GM12878 (cell line): Measurements from ENCODE around the gene OSBPL5. TPM values are rescaled to one million over a fixed set of nuclear protein-coding genes. Genes with fewer than 3 reads are reported as not detected.

Experiments
- ATAC-seq: fragments of 200-7000 bp; cut with Tn5 transposase; 3 replicates; pipeline ENCODE4 v1.9.1; 2020; ENCODE audit warnings: mild to moderate bottlenecking, moderate library complexity
- BruUV-seq: library from RNA; stranded (reverse); fragments of 400-500 nt; replicated peaks from 2 replicates; lab custom pipeline; 2021; lab: Mats Ljungman, UMichigan
- CTCF ChIA-PET: fragments of 300-600 bp; sonication (Branson Sonifier 250); formaldehyde crosslinking; extraction: SDS; loops from one replicate; lab custom pipeline; 2021; ENCODE audit warnings: inconsistent platforms; lab: Yijun Ruan, JAX
- POLR2A ChIA-PET: fragments of 350-600 bp; formaldehyde crosslinking; extraction: SDS; loops from one replicate; lab custom pipeline; 2021; ENCODE audit warnings: inconsistent platforms; lab: Charles Lee
- RAD21 ChIA-PET: fragments of 300-600 bp; sonication (Branson Sonifier 250); formaldehyde crosslinking; loops from one replicate; lab custom pipeline; 2023; ENCODE audit warnings: antibody characterized with exemption; ENCODE audit not compliant: unreplicated experiment; lab: Charles Lee
- SMC1A ChIA-PET: fragments of 300-600 bp; sonication (Branson Sonifier 250); formaldehyde crosslinking; loops from one replicate; lab custom pipeline; 2023; ENCODE audit not compliant: unreplicated experiment, uncharacterized antibody; lab: Charles Lee
- DNase-seq: peaks from one replicate; pipeline ENCODE4 v3.0.0-alpha.2; 2011; ENCODE audit warnings: low read depth, low spot score
- FAIRE-seq: peaks from 3 replicates; lab custom pipeline; 2011; peaks lifted over from hg19 to GRCh38; lab: Jason Lieb, UNC
- H2AFZ ChIP-seq: 2 replicates; pipeline ENCODE4 v1.6.0; 2011; ENCODE audit warnings: low read depth, low read length, control low read depth; ENCODE audit not compliant: control insufficient read depth
- H3K27ac ChIP-seq: 2 replicates; pipeline ENCODE4 v1.5.1; 2011; ENCODE audit warnings: control low read depth; ENCODE audit not compliant: control insufficient read depth, insufficient read depth
- H3K27me3 ChIP-seq, 2 experiments: replicated peaks in 1 of 2; 2 replicates each; pipeline versions ENCODE4 v1.6.0 to v1.6.1; 2011; ENCODE audit warnings: low read length in 1 of 2; ENCODE audit not compliant: control insufficient read depth in 2 of 2, insufficient read depth in 2 of 2
- H3K36me3 ChIP-seq, 2 experiments: 2 replicates each; pipeline ENCODE4 v1.5.1; 2011; ENCODE audit warnings: low read length in 1 of 2; ENCODE audit not compliant: control insufficient read depth in 2 of 2, insufficient read depth in 2 of 2
- H3K4me1 ChIP-seq: 2 replicates; pipeline ENCODE4 v1.6.1; 2011; ENCODE audit warnings: mild to moderate bottlenecking, low read length, moderate library complexity, mixed read lengths; ENCODE audit not compliant: control insufficient read depth, insufficient read depth
- H3K4me2 ChIP-seq: 2 replicates; pipeline ENCODE4 v1.6.0; 2011; ENCODE audit warnings: control low read depth; ENCODE audit not compliant: control insufficient read depth, insufficient read depth
- H3K4me3 ChIP-seq: fragments of 200-600 bp; sonication (generic); 2 replicates; pipeline ENCODE4 v1.5.1; 2016
- H3K79me2 ChIP-seq: 2 replicates; pipeline ENCODE4 v1.6.0; 2011; ENCODE audit warnings: low read length; ENCODE audit not compliant: control insufficient read depth, insufficient read depth
- H3K9ac ChIP-seq: 2 replicates; pipeline ENCODE4 v1.8.0; 2011; ENCODE audit warnings: low read length, control low read depth, mixed read lengths; ENCODE audit not compliant: control insufficient read depth, insufficient read depth
- H3K9me3 ChIP-seq: replicated peaks from 3 replicates; pipeline ENCODE4 v1.5.1; 2011; ENCODE audit warnings: mild to moderate bottlenecking, low read length; ENCODE audit not compliant: control insufficient read depth, insufficient read depth
- H4K20me1 ChIP-seq: 2 replicates; pipeline ENCODE4 v1.6.0; 2011; ENCODE audit not compliant: control insufficient read depth, insufficient read depth
- BHLHE40 ChIP-seq, 2 experiments: fragments of 450-650 bp in 1 of 2; IDR thresholded peaks; 2 replicates each; pipeline ENCODE4 v1.6.1; 2011 to 2017; ENCODE audit warnings: low read depth in 2 of 2, borderline replicate concordance in 1 of 2, improper control_type of control experiment in 1 of 2, low read length in 1 of 2, mild to moderate bottlenecking in 1 of 2
- CUX1 ChIP-seq: IDR thresholded peaks from 2 replicates; pipeline ENCODE4 v1.6.1; 2012; ENCODE audit warnings: improper control_type of control experiment, low read depth, low read length; ENCODE audit not compliant: insufficient replicate concordance
- GATAD2B ChIP-seq: fragments of 450-650 bp; conservative IDR thresholded peaks from 2 replicates; pipeline ENCODE4 v1.6.1; 2017; ENCODE audit warnings: low read depth, mild to moderate bottlenecking, moderate library complexity
- IKZF1 ChIP-seq: fragments of 450-650 bp; conservative IDR thresholded peaks from 2 replicates; pipeline ENCODE4 v1.6.1; 2017; ENCODE audit warnings: antibody characterized with exemption, mild to moderate bottlenecking
- IRF4 ChIP-seq: IDR thresholded peaks from 2 replicates; pipeline ENCODE4 v1.6.1; 2011; ENCODE audit warnings: low read depth, low read length
- MEF2B ChIP-seq: fragments of 450-650 bp; IDR thresholded peaks from 2 replicates; pipeline ENCODE4 v1.6.1; 2018; ENCODE audit warnings: mild to moderate bottlenecking, moderate library complexity; ENCODE audit not compliant: partially characterized antibody, poor library complexity, severe bottlenecking
- POLR2A ChIP-seq: IDR thresholded peaks from 2 replicates; pipeline ENCODE4 v1.6.1; 2011; ENCODE audit warnings: low read depth, mild to moderate bottlenecking, low read length
- RBBP5 ChIP-seq: fragments of 200-600 bp; sonication (generic); conservative IDR thresholded peaks from 2 replicates; pipeline ENCODE4 v1.6.1; 2016
- SKIL ChIP-seq: fragments of 450-650 bp; IDR thresholded peaks from 2 replicates; pipeline ENCODE4 v1.6.1; 2017; ENCODE audit warnings: mild to moderate bottlenecking, low read depth, inconsistent platforms; ENCODE audit not compliant: poor library complexity, severe bottlenecking
- SMAD1 ChIP-seq: fragments of 450-650 bp; IDR thresholded peaks from 2 replicates; pipeline ENCODE4 v1.6.1; 2018; ENCODE audit warnings: mild to moderate bottlenecking, low read depth; ENCODE audit not compliant: partially characterized antibody
- TCF12 ChIP-seq: IDR thresholded peaks from 2 replicates; pipeline ENCODE4 v1.6.1; 2011; ENCODE audit warnings: low read depth, mild to moderate bottlenecking, low read length
- ZNF24 ChIP-seq: fragments of 450-650 bp; IDR thresholded peaks from 2 replicates; pipeline ENCODE4 v1.6.1; 2017; ENCODE audit warnings: antibody characterized with exemption, mild to moderate bottlenecking
- WGBS: methylation state at CpG from one replicate; pipeline ENCODE4 v1.1.6; 2016; ENCODE audit warnings: low lambda C conversion rate; ENCODE audit not compliant: insufficient replicate concordance, insufficient coverage; ENCODE audit errors: missing lambda C conversion rate; 5-methylcytosine and 5-hydroxymethylcytosine counted together
- in situ Hi-C: fragments of 300-500 bp; cut with MboI; formaldehyde crosslinking; loops from 9 replicates; pipeline ENCODE4 v1.14.3; 2018; ENCODE audit warnings: mixed read lengths
- intact Hi-C: fragments of 100-400 bp; cut with micrococcal nuclease; formaldehyde crosslinking; loops from one replicate; pipeline ENCODE4 v1.14.2; 2022; ENCODE audit not compliant: unreplicated experiment
- polyA plus RNA-seq, 11 experiments: library from polyadenylated mRNA; depleted of rRNA in 4 of 11; unstranded in 6 of 11; stranded (reverse) in 5 of 11; fragments of >200 nt; fragmentation: Nextera tagmentation in 4 of 11; fragmentation: Illumina TruSeq in 1 of 11; extraction: Ambion mirVana in 4 of 11; extraction: Trizol in 1 of 11; gene quantifications; 1 replicate in 1 of 11; 2 replicates in 10 of 11; pipeline versions ENCODE4 v1.2.1 to v1.2.3, GENCODE V29; 2011 to 2016; ENCODE audit warnings: inconsistent platforms in 2 of 11, missing spikeins in 2 of 11, low read depth in 1 of 11
- total RNA-seq, 4 experiments: library from RNA; depleted of rRNA in 3 of 4; stranded (reverse); fragments of >200 nt in 3 of 4; fragmentation: Illumina TruSeq in 1 of 4; extraction: Trizol in 1 of 4; gene quantifications; 2 replicates each; pipeline versions ENCODE4 v1.2.1 to v1.2.3, GENCODE V29; 2013 to 2021

The OSBPL5 gene
- total and polyA plus RNA-seq, 10 of the 15 experiments (the other 5 are each of a cell fraction or from before 2014, with no cell fraction given) = not detected

- ChIA-PET POLR2A (interaction anchor here (0.8 kb wide), 1 partner anchor 62 kb away, joined by 4 read pairs; no protein-coding TSS in a partner anchor), SMC1A (interaction anchor here (1.0 to 4.4 kb wide), 4 partner anchors 14 to 38 kb away, joined by 3 to 52 read pairs (median 5); no protein-coding TSS in a partner anchor), CTCF (interaction anchor here (0.8 to 8.2 kb wide), 9 partner anchors 11 to 98 kb away, joined by 3 to 95 read pairs (median 7); no protein-coding TSS in a partner anchor), RAD21 (interaction anchor here (1.4 to 5.0 kb wide), 2 partner anchors 29 to 38 kb away, joined by 3 to 58 read pairs; no protein-coding TSS in a partner anchor)
- Histone ChIP-seq H3K79me2 (peaks cover 88% of the 10 kb centered on the region), H3K9ac (no peak overlapping the region; the same call in 1 of the 2 replicates), H2AFZ (no peak overlapping the region), H3K27me3 (no peaks in the 10 kb centered on the region), H3K4me3 (peak overlapping the region; percentile 13; the same call in 1 of the 2 replicates), H3K9me3 (no peaks in the 10 kb centered on the region), H3K36me3 (peaks cover 0 to 5% of the 10 kb centered on the region in 2 experiments; a peak in 3 of 4 replicates), H3K4me1 (peaks cover 32% of the 10 kb centered on the region), H4K20me1 (peaks cover 3% of the 10 kb centered on the region; the same call in 1 of the 2 replicates), H3K27ac (peak overlapping the region; percentile 17), H3K4me2 (peak overlapping the region; percentile 14)
- FAIRE-seq = no peak
- 2% methylated on average over 14 of the region's 14 CpGs for WGBS
- ATAC-seq = peak; percentile 26
- no TSS peak for BruUV-seq
- in situ Hi-C loops (no loop called here), intact Hi-C loops (loop anchor here (5.0 kb wide), 1 partner anchor 40 kb away; no protein-coding TSS in a partner anchor)
- DNase-seq = no peak
- TF ChIP-seq IKZF1 = peak; percentile 22; the same call in 1 of the 2 replicates
- 0 out of 2 replicates have a peak, but pooled peaks have one; percentile 12 for TF ChIP-seq POLR2A
- TF ChIP-seq TCF12 = 0 out of 2 replicates have a peak, but pooled peaks have one; percentile 27
- peak; percentile 46 for TF ChIP-seq SMAD1
- TF ChIP-seq MEF2B = peak; percentile 92
- TF ChIP-seq GATAD2B = peak; percentile 50; the same call in 1 of the 2 replicates
- TF ChIP-seq IRF4 = no peak
- TF ChIP-seq ZNF24 = no peak
- peak; percentile 10 for TF ChIP-seq CUX1
- no peak for TF ChIP-seq RBBP5
- peak; percentile 34 for TF ChIP-seq SKIL
- TF ChIP-seq BHLHE40 (IDR thresholded peaks at IDR 0.05; ENCODE audit: borderline replicate concordance in 1 of 2, low read depth in 2 of 2, low read length in 1 of 2) = no peak; a peak in 1 of 4 replicates
Observed at GRCh38 chr11:3052109-3052479, 113.0 kb downstream of the OSBPL5 start.
